CD14-positive monocyte (primary cell): ENCODE measurements around the gene TRAPPC5. TPM values are rescaled to one million over a fixed set of nuclear protein-coding genes. Genes with fewer than 3 reads are reported as not detected.
A peak's percentile ranks its signal among the peaks of the same experiment; 100 is the strongest.

ENCODE experiments used
- DNase-seq, 3 donors: peaks; one replicate each; pipeline ENCODE4 v3.0.0-alpha.2; 2011 to 2022
- H2AFZ ChIP-seq: 2 replicates; pipeline ENCODE4 v1.6.0; 2012; ENCODE audit warnings: mild to moderate bottlenecking, low read depth, low read length, inconsistent platforms; ENCODE audit not compliant: insufficient read depth, poor library complexity, severe bottlenecking
- H3K27ac ChIP-seq, 2 donors: 1 replicate in 1 of 2; 2 replicates in 1 of 2; pipeline ENCODE4 v1.5.1; 2012 to 2013; ENCODE audit warnings: low read length in 2 of 2, control low read depth in 1 of 2, inconsistent platforms in 1 of 2, low read depth in 1 of 2, mild to moderate bottlenecking in 1 of 2
- H3K27me3 ChIP-seq, 2 donors: one replicate each; pipeline versions ENCODE4 v1.6.0 to v1.6.1; 2011 to 2013; ENCODE audit warnings: low read length in 2 of 2; ENCODE audit not compliant: control insufficient read depth in 2 of 2, insufficient read depth in 2 of 2
- H3K36me3 ChIP-seq, 2 donors: replicated peaks in 1 of 2; 1 replicate in 1 of 2; 2 replicates in 1 of 2; pipeline versions ENCODE4 v1.5.1 to v1.6.1; 2012 to 2013; ENCODE audit warnings: low read length in 2 of 2, control low read depth in 1 of 2, inconsistent platforms in 1 of 2, mild to moderate bottlenecking in 1 of 2; ENCODE audit not compliant: insufficient read depth in 2 of 2, control insufficient read depth in 1 of 2
- H3K4me1 ChIP-seq, 2 donors: 1 replicate in 1 of 2; 2 replicates in 1 of 2; pipeline versions ENCODE4 v1.5.1 to v1.6.1; 2012 to 2013; ENCODE audit warnings: low read length in 2 of 2, control low read depth in 1 of 2, inconsistent platforms in 1 of 2, mild to moderate bottlenecking in 1 of 2, moderate library complexity in 1 of 2; ENCODE audit not compliant: insufficient read depth in 2 of 2, control insufficient read depth in 1 of 2
- H3K4me2 ChIP-seq: replicated peaks from 2 replicates; pipeline ENCODE3; 2012; ENCODE audit warnings: low read length, moderate library complexity, mild to moderate bottlenecking; ENCODE audit not compliant: poor library complexity, severe bottlenecking; ENCODE audit errors: extremely low read depth
- H3K4me3 ChIP-seq, 3 experiments: fragments of 200-600 bp in 1 of 3; sonication (generic) in 1 of 3; replicated peaks in 1 of 3; 1 replicate in 2 of 3; 2 replicates in 1 of 3; pipeline ENCODE4 v1.5.1; 2011 to 2013; ENCODE audit warnings: low read length in 3 of 3, mild to moderate bottlenecking in 3 of 3, control low read depth in 2 of 3, low read depth in 2 of 3, inconsistent platforms in 1 of 3, moderate library complexity in 1 of 3
- H3K79me2 ChIP-seq: 2 replicates; pipeline ENCODE4 v1.6.0; 2012; ENCODE audit warnings: mild to moderate bottlenecking, control low read depth, inconsistent platforms, low read length, moderate library complexity; ENCODE audit not compliant: insufficient read depth
- H3K9ac ChIP-seq: 2 replicates; pipeline ENCODE4 v1.6.0; 2017; ENCODE audit warnings: low read length, mild to moderate bottlenecking; ENCODE audit not compliant: insufficient read depth, poor library complexity, severe bottlenecking
- H3K9me3 ChIP-seq, 2 donors: replicated peaks in 1 of 2; 1 replicate in 1 of 2; 2 replicates in 1 of 2; pipeline versions ENCODE4 v1.5.1 to v1.6.1; 2012 to 2013; ENCODE audit warnings: low read length in 2 of 2, control low read depth in 1 of 2; ENCODE audit not compliant: control insufficient read depth in 1 of 2, insufficient read depth in 1 of 2
- H4K20me1 ChIP-seq: 2 replicates; pipeline ENCODE4 v1.6.0; 2012; ENCODE audit warnings: mild to moderate bottlenecking, low read length, control low read depth, moderate library complexity; ENCODE audit not compliant: insufficient read depth
- H3K27ac Mint-ChIP-seq, 7 donors: one replicate each; pipeline ENCODE4 v1.8.0; 2020; ENCODE audit warnings: mild to moderate bottlenecking in 7 of 7, mixed read lengths in 7 of 7, moderate library complexity in 6 of 7, inconsistent platforms in 2 of 7
- H3K27me3 Mint-ChIP-seq, 3 donors: one replicate each; pipeline ENCODE4 v1.8.0; 2021 to 2022; ENCODE audit warnings: low read depth in 3 of 3, mild to moderate bottlenecking in 3 of 3, mixed read lengths in 3 of 3, moderate library complexity in 3 of 3, inconsistent platforms in 1 of 3
- H3K36me3 Mint-ChIP-seq, 2 donors: one replicate each; pipeline ENCODE4 v1.8.0; 2020; ENCODE audit warnings: mixed read lengths in 2 of 2, inconsistent platforms in 1 of 2, mild to moderate bottlenecking in 1 of 2
- H3K4me1 Mint-ChIP-seq: one replicate; pipeline ENCODE4 v1.8.0; 2020; ENCODE audit warnings: mild to moderate bottlenecking, mixed read lengths
- H3K4me3 Mint-ChIP-seq, 2 donors: one replicate each; pipeline ENCODE4 v1.8.0; 2020; ENCODE audit warnings: mild to moderate bottlenecking in 2 of 2, mixed read lengths in 2 of 2, moderate library complexity in 1 of 2
- H3K9me3 Mint-ChIP-seq, 7 donors: one replicate each; pipeline ENCODE4 v1.8.0; 2020 to 2022; ENCODE audit warnings: mixed read lengths in 7 of 7, mild to moderate bottlenecking in 6 of 7, moderate library complexity in 6 of 7, inconsistent platforms in 2 of 7
- CTCF ChIP-seq: fragments of 200-600 bp; IDR thresholded peaks from one replicate; pipeline ENCODE4 v1.8.0; 2022; ENCODE audit warnings: antibody characterized with exemption, mild to moderate bottlenecking
- WGBS: methylation state at CpG from one replicate; pipeline ENCODE4 v1.1.5; 2013; ENCODE audit warnings: missing lambda C conversion rate; ENCODE audit not compliant: insufficient coverage; 5-methylcytosine and 5-hydroxymethylcytosine counted together
- intact Hi-C, 2 donors: fragments of 100-400 bp; cut with micrococcal nuclease; formaldehyde crosslinking; loops; one replicate each; pipeline versions ENCODE4 v1.15.0 to v1.15.1; 2023
- polyA plus RNA-seq, 3 donors: library from polyadenylated mRNA; depleted of rRNA in 1 of 3; unstranded in 2 of 3; stranded (reverse) in 1 of 3; fragments of 300-500 nt in 2 of 3; fragments of >200 nt in 1 of 3; fragmentation: Illumina TruSeq in 2 of 3; gene quantifications; 1 replicate in 2 of 3; 2 replicates in 1 of 3; pipeline ENCODE4 v1.2.3, GENCODE V29; 2012 to 2021

TRAPPC5 gene
- polyA plus RNA-seq, 3 donors: 126 to 449 (median 414) TPM

GRCh38 chr19:7731218-7731595, 50.6 kb downstream of the TRAPPC5 start:
- peaks cover 0 to 13% of the 10 kb centered on the region in 2 donors for H3K36me3 Mint-ChIP-seq
- intact Hi-C loops: no loop called here
- Histone ChIP-seq H3K9me3 (no peaks in the 10 kb centered on the region), H4K20me1 (no peaks in the 10 kb centered on the region), H3K9ac (no peak overlapping the region), H3K4me1 (peaks cover 50 to 69% of the 10 kb centered on the region in 2 donors), H3K4me3 (no peak overlapping the region), H3K4me2 (peak overlapping the region; percentile 83), H3K27ac (no peak overlapping the region), H3K27me3 (peaks cover 0 to 3% of the 10 kb centered on the region in 2 donors), H3K79me2 (no peaks in the 10 kb centered on the region), H2AFZ (no peak overlapping the region), H3K36me3 (no peaks in the 10 kb centered on the region)
- H3K4me1 Mint-ChIP-seq: peaks cover 59% of the 10 kb centered on the region
- WGBS: 77% methylated on average over 38 of the region's 39 CpGs
- peaks cover 2 to 22% (median 16%) of the 10 kb centered on the region in 3 donors for H3K27me3 Mint-ChIP-seq
- peaks cover 0 to 6% (median 0%) of the 10 kb centered on the region in 7 donors for H3K9me3 Mint-ChIP-seq
- H3K27ac Mint-ChIP-seq: peak overlapping the region in 1 of 7 donors; percentile 56
- DNase-seq: no peak
- peak overlapping the region in 1 of 2 donors; percentile 30 for H3K4me3 Mint-ChIP-seq
- TF ChIP-seq CTCF: no peak

DNA sequence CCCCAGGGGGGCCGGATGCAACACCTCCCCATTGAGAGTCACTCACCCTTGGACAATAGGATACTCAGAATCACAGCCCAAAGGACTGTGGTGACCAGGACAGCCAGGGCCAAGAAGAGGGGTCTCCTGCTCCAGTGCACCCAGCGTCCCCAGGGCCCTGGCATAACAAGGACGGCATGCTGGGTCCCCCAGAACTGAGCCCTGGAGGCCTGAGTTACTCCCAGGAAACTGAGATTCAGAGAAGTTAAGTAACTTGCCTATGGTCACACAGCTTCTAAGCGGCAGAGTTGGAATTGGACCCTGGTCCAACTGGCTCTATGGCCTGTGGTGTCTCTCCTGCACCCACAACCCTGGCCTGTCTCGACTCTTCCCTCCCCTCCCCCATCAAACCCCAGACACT, 51.0 kb downstream of the TRAPPC5 start:
- TF ChIP-seq CTCF: no peak
- Histone ChIP-seq H3K79me2 (no peaks in the 10 kb centered on the region), H3K4me2 (no peak overlapping the region), H2AFZ (no peak overlapping the region), H3K4me3 (no peak overlapping the region), H3K36me3 (no peaks in the 10 kb centered on the region), H3K9me3 (no peaks in the 10 kb centered on the region), H4K20me1 (no peaks in the 10 kb centered on the region), H3K27me3 (peaks cover 0 to 3% of the 10 kb centered on the region in 2 donors), H3K4me1 (peaks cover 50 to 71% of the 10 kb centered on the region in 2 donors), H3K27ac (no peak overlapping the region), H3K9ac (no peak overlapping the region)
- H3K27ac Mint-ChIP-seq: peak overlapping the region in 1 of 7 donors; percentile 56
- peak overlapping the region in 1 of 2 donors; percentile 30 for H3K4me3 Mint-ChIP-seq
- peaks cover 0 to 6% (median 0%) of the 10 kb centered on the region in 7 donors for H3K9me3 Mint-ChIP-seq
- no peak for DNase-seq
- 90% methylated on average over 4 of the region's 5 CpGs for WGBS
- H3K4me1 Mint-ChIP-seq: peaks cover 61% of the 10 kb centered on the region
- peaks cover 0 to 13% of the 10 kb centered on the region in 2 donors for H3K36me3 Mint-ChIP-seq
- H3K27me3 Mint-ChIP-seq: peaks cover 2 to 22% (median 19%) of the 10 kb centered on the region in 3 donors
- intact Hi-C loops: no loop called here
